HCT116 (cell line): ENCODE data around the gene GPX7. TPM values are rescaled to one million over a fixed set of nuclear protein-coding genes. Genes with fewer than 3 reads are reported as not detected.

Experiments used
- ATAC-seq: fragments of 200-7000 bp; cut with Tn5 transposase; 2 replicates; pipeline ENCODE4 v1.9.1; 2020; ENCODE audit warnings: mild to moderate bottlenecking, moderate library complexity
- BruUV-seq: library from RNA; stranded (reverse); fragments of 400-500 nt; replicated peaks from 2 replicates; lab custom pipeline; 2021; lab: Mats Ljungman, UMichigan
- CTCF ChIA-PET: fragments of 300-600 bp; sonication (Branson Sonifier 250); formaldehyde crosslinking; loops from one replicate; lab custom pipeline; 2021; ENCODE audit warnings: antibody characterized with exemption; lab: Charles Lee
- POLR2A ChIA-PET: fragments of 300-600, 350-600 bp; sonication (Branson Sonifier 250); formaldehyde crosslinking; loops from one replicate; lab custom pipeline; 2021; ENCODE audit warnings: antibody characterized with exemption; lab: Charles Lee
- RAD21 ChIA-PET, 2 experiments: fragments of 300-600 bp; sonication (Branson Sonifier 250); formaldehyde crosslinking; loops; one replicate each; lab custom pipeline; 2023; ENCODE audit warnings: low total read pairs in 2 of 2; ENCODE audit not compliant: uncharacterized antibody in 2 of 2, unreplicated experiment in 2 of 2, low non-redundant PET in 1 of 2; lab: Charles Lee
- DNase-seq: peaks from one replicate; pipeline ENCODE4 v3.0.0-alpha.2; 2010; ENCODE audit warnings: low read depth, low spot score
- H2AFZ ChIP-seq: fragments of 200-600 bp; shearing (Covaris generic), sonication (generic); 2 replicates; pipeline ENCODE4 v1.6.1; 2017; ENCODE audit warnings: low read depth, mixed run types, mixed read lengths, antibody characterized with exemption, low read length; ENCODE audit not compliant: poor library complexity, severe bottlenecking
- H3K27ac ChIP-seq: 2 replicates; pipeline ENCODE4 v1.5.1; 2012; ENCODE audit warnings: low read depth, low read length
- H3K27me3 ChIP-seq: fragments of 200-600 bp; sonication (generic); 2 replicates; pipeline ENCODE4 v1.6.1; 2016; ENCODE audit warnings: mixed run types, low read length, mixed read lengths; ENCODE audit not compliant: insufficient read depth
- H3K36me3 ChIP-seq, 2 experiments: fragments of 200-500 bp in 1 of 2; fragments of 200-600 bp in 1 of 2; sonication (Bioruptor generic) in 1 of 2; sonication (generic) in 1 of 2; 2 replicates each; pipeline versions ENCODE4 v1.5.1 to v1.6.1; 2014 to 2016; ENCODE audit warnings: low read length in 2 of 2, inconsistent platforms in 1 of 2, mixed read lengths in 1 of 2, mixed run types in 1 of 2; ENCODE audit not compliant: insufficient read depth in 2 of 2, control insufficient read depth in 1 of 2
- H3K4me1 ChIP-seq, 2 experiments: fragments of 200-600 bp in 1 of 2; sonication (generic) in 1 of 2; 2 replicates each; pipeline versions ENCODE4 v1.5.1 to v1.6.1; 2012 to 2017; ENCODE audit warnings: low read length in 2 of 2, inconsistent platforms in 1 of 2, mild to moderate bottlenecking in 1 of 2, mixed read lengths in 1 of 2, mixed run types in 1 of 2, moderate library complexity in 1 of 2; ENCODE audit not compliant: insufficient read depth in 2 of 2, control insufficient read depth in 1 of 2
- H3K4me2 ChIP-seq: fragments of 200-600 bp; sonication (generic); 2 replicates; pipeline ENCODE4 v1.6.1; 2017; ENCODE audit warnings: mixed run types, low read length, mixed read lengths
- H3K4me3 ChIP-seq, 2 experiments: fragments of 200-600 bp in 1 of 2; sonication (generic) in 1 of 2; replicated peaks in 1 of 2; 2 replicates each; pipeline ENCODE4 v1.5.1; 2011 to 2016; ENCODE audit warnings: low read length in 2 of 2, control low read depth in 1 of 2, low read depth in 1 of 2, mild to moderate bottlenecking in 1 of 2, mixed read lengths in 1 of 2, mixed run types in 1 of 2
- H3K79me2 ChIP-seq: fragments of 200-600 bp; sonication (generic); 2 replicates; pipeline ENCODE4 v1.6.1; 2017; ENCODE audit warnings: mild to moderate bottlenecking, mixed run types, low read length, moderate library complexity, mixed read lengths; ENCODE audit not compliant: insufficient read depth
- H3K9ac ChIP-seq: fragments of 200-600 bp; sonication (generic); 2 replicates; pipeline ENCODE4 v1.6.1; 2016; ENCODE audit warnings: low read length, mixed read lengths
- H3K9me2 ChIP-seq: fragments of 200-600 bp; sonication (generic), shearing (Covaris generic); 2 replicates; pipeline ENCODE4 v1.6.1; 2017; ENCODE audit warnings: mixed run types, mild to moderate bottlenecking, moderate library complexity; ENCODE audit not compliant: insufficient read depth
- H3K9me3 ChIP-seq, 2 experiments: fragments of 200-500 bp in 1 of 2; fragments of 200-600 bp in 1 of 2; sonication (Bioruptor generic) in 1 of 2; sonication (generic) in 1 of 2; 2 replicates each; pipeline ENCODE4 v1.6.1; 2014 to 2017; ENCODE audit warnings: low read length in 2 of 2, mixed read lengths in 2 of 2, inconsistent platforms in 1 of 2, low read depth in 1 of 2, mild to moderate bottlenecking in 1 of 2, mixed run types in 1 of 2, moderate library complexity in 1 of 2; ENCODE audit not compliant: control insufficient read depth in 1 of 2, insufficient read depth in 1 of 2
- H4K20me1 ChIP-seq: fragments of 200-600 bp; sonication (generic), shearing (Covaris generic); 2 replicates; pipeline ENCODE4 v1.6.1; 2017; ENCODE audit warnings: mixed run types, mild to moderate bottlenecking, moderate library complexity; ENCODE audit not compliant: insufficient read depth
- CBX3 ChIP-seq: IDR thresholded peaks from 2 replicates; pipeline ENCODE4 v1.6.1; 2012; ENCODE audit warnings: low read depth
- CEBPB ChIP-seq: IDR thresholded peaks from 2 replicates; pipeline ENCODE4 v1.6.1; 2012; ENCODE audit warnings: low read depth
- ELF1 ChIP-seq: IDR thresholded peaks from 2 replicates; pipeline ENCODE4 v1.6.1; 2012; ENCODE audit warnings: low read depth, borderline replicate concordance
- FOSL1 ChIP-seq: IDR thresholded peaks from 2 replicates; pipeline ENCODE4 v1.6.1; 2012; ENCODE audit warnings: low read depth
- JUND ChIP-seq: IDR thresholded peaks from 2 replicates; pipeline ENCODE4 v1.6.1; 2012
- POLR2A ChIP-seq: IDR thresholded peaks from 2 replicates; pipeline ENCODE4 v1.7.0; 2011; ENCODE audit warnings: borderline replicate concordance; ENCODE audit not compliant: insufficient read depth, insufficient read length; ENCODE audit errors: extremely low read depth
- intact Hi-C: fragments of 100-400 bp; cut with micrococcal nuclease; formaldehyde crosslinking; loops from 2 replicates; pipeline ENCODE4 v1.10.0; 2022
- total RNA-seq: library from RNA; stranded (reverse); gene quantifications from one replicate; pipeline ENCODE4 v1.2.1, GENCODE V29; 2021; ENCODE audit not compliant: unreplicated experiment
- TF ChIP-seq, protein P1 (sequence below): IDR thresholded peaks from 2 replicates; pipeline ENCODE4 v1.6.1; 2011; ENCODE audit warnings: mild to moderate bottlenecking, low read length, moderate library complexity; ENCODE audit not compliant: insufficient replicate concordance; ENCODE audit errors: extremely low read depth

The GPX7 gene
- total RNA-seq, 1 experiment from 2014 or later: not detected

DNA sequence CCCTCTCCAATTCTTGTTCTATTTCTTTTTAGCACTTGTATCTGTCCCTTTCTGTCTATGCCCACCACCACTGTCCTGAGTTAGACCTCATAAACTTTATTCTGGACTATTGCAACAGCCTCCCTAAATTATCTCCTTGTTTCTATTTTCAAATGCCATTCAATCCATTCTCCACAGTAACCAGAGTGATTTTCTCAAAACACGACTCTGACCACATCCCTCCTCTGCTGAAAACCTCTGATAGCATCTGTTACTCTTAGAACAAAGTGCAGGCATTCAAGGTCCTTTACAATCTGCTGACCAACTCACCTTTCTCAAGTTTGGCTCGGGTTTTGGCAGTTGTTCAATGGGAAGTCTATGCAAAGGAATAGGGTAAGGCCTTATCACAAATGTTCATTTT, 22.8 kb upstream of the GPX7 start (continued):
- TF ChIP-seq CEBPB (no peak), JUND (no peak)
- TF ChIP-seq, protein P1, sequence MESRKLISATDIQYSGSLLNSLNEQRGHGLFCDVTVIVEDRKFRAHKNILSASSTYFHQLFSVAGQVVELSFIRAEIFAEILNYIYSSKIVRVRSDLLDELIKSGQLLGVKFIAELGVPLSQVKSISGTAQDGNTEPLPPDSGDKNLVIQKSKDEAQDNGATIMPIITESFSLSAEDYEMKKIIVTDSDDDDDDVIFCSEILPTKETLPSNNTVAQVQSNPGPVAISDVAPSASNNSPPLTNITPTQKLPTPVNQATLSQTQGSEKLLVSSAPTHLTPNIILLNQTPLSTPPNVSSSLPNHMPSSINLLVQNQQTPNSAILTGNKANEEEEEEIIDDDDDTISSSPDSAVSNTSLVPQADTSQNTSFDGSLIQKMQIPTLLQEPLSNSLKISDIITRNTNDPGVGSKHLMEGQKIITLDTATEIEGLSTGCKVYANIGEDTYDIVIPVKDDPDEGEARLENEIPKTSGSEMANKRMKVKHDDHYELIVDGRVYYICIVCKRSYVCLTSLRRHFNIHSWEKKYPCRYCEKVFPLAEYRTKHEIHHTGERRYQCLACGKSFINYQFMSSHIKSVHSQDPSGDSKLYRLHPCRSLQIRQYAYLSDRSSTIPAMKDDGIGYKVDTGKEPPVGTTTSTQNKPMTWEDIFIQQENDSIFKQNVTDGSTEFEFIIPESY: no peak

DNA sequence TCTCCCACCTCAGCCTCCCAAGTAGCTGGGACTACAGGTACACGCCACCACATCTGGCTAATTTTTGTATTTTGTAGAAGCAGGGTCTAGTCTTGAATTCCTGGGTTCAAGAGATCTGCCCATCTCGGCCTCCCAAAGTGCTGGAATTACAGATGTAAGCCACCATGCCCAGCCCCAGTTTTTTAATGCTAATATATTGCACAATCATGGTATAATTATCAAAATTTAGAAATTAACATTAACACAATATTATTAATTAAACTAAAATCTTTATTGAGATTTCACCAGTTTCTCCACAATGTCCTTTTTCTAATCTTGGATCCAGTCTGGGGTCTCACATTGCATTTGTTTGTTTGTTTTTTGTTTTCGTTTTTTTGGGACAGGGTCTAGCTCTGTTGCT, 21.9 kb upstream of the GPX7 start:
- H4K20me1 ChIP-seq: no peaks in the 10 kb centered on the region
- intact Hi-C loops: no loop called here
- DNase-seq (no peak), ATAC-seq (no peak)
- no peaks in the 10 kb centered on the region for H3K79me2 ChIP-seq
- no peak overlapping the region for H2AFZ ChIP-seq
- no peak overlapping the region for H3K9ac ChIP-seq
- no peaks in the 10 kb centered on the region for H3K36me3 ChIP-seq
- H3K27me3 ChIP-seq: no peaks in the 10 kb centered on the region
- H3K4me2 ChIP-seq: no peak overlapping the region
- CTCF ChIA-PET: no interaction called here
- RAD21 ChIA-PET: no interaction called here
- POLR2A ChIA-PET: no interaction called here
- H3K4me1 ChIP-seq: peaks cover 0 to 1% of the 10 kb centered on the region in 2 experiments; a peak in 1 of 4 replicates
- H3K27ac ChIP-seq: no peak overlapping the region
- no peaks in the 10 kb centered on the region for H3K9me2 ChIP-seq
- no peak overlapping the region for H3K4me3 ChIP-seq
- TF ChIP-seq ELF1 (no peak), POLR2A (no peak), CBX3 (no peak), FOSL1 (no peak)
- BruUV-seq: no TSS peak
- no peaks in the 10 kb centered on the region for H3K9me3 ChIP-seq
